OCI-LY7 (cell line): ENCODE measurements around the gene DIPK1A.

Experiments used
- CTCF ChIP-seq: fragments of 200-600 bp; sonication (generic); conservative IDR thresholded peaks from 2 replicates; pipeline ENCODE4 v1.5.1; 2014; ENCODE audit warnings: mild to moderate bottlenecking, antibody characterized with exemption, low read length, moderate library complexity, mixed read lengths
- EZH2phosphoT487 ChIP-seq: fragments of 200-600 bp; sonication (generic); IDR thresholded peaks from 2 replicates; pipeline ENCODE4 v1.6.1; 2018; ENCODE audit warnings: low read depth, borderline replicate concordance, mild to moderate bottlenecking, mixed run types, antibody characterized with exemption, low read length, moderate library complexity, mixed read lengths

- TF ChIP-seq CTCF (no peak), EZH2phosphoT487 (no peak)
Observed at GRCh38 chr1:92820551-92820950, 140.7 kb downstream of the DIPK1A start.
